Measurements from ENCODE around the gene LRRC8B. TPM values are rescaled to one million over a fixed set of nuclear protein-coding genes. Genes with fewer than 3 reads are reported as not detected.

The LRRC8B gene
- total RNA-seq, 1 experiment from 2014 or later = 42.9 TPM

DNA sequence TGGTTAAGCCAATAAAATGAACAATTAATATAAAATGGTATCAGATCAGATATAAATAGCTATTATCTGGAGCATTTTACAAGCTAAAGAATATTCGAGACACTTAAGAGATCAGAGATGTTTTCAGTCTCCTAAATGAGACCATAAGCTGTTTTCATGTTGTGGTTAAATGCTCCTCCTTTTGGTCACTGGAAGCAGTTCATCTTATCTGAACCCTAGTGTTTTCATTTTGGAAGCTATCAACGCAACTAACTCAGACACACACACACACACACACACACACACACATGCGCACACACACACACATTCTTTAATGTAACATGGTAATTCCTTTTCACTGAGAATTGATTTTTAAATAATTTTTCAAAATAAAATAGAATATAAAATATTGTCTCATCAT is 98.3 kb downstream of the LRRC8B start:
- intact Hi-C loops (cut with micrococcal nuclease; ENCODE audit: unreplicated experiment) = no loop called here
- Mint-ChIP-seq H3K27ac (ENCODE audit: unreplicated experiment) (no peak overlapping the region), H3K9me3 (ENCODE audit: low read depth, unreplicated experiment) (no peaks in the 10 kb centered on the region), H3K4me3 (ENCODE audit: low read depth, unreplicated experiment) (no peak overlapping the region), H3K36me3 (ENCODE audit: insufficient read depth, unreplicated experiment) (no peaks in the 10 kb centered on the region), H3K27me3 (ENCODE audit: unreplicated experiment) (no peaks in the 10 kb centered on the region), H3K4me1 (ENCODE audit: low read depth, unreplicated experiment) (no peaks in the 10 kb centered on the region)
- CTCF ChIA-PET = no interaction called here
- TF ChIP-seq, protein P1, sequence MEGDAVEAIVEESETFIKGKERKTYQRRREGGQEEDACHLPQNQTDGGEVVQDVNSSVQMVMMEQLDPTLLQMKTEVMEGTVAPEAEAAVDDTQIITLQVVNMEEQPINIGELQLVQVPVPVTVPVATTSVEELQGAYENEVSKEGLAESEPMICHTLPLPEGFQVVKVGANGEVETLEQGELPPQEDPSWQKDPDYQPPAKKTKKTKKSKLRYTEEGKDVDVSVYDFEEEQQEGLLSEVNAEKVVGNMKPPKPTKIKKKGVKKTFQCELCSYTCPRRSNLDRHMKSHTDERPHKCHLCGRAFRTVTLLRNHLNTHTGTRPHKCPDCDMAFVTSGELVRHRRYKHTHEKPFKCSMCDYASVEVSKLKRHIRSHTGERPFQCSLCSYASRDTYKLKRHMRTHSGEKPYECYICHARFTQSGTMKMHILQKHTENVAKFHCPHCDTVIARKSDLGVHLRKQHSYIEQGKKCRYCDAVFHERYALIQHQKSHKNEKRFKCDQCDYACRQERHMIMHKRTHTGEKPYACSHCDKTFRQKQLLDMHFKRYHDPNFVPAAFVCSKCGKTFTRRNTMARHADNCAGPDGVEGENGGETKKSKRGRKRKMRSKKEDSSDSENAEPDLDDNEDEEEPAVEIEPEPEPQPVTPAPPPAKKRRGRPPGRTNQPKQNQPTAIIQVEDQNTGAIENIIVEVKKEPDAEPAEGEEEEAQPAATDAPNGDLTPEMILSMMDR (IDR thresholded peaks at IDR 0.05; ENCODE audit: unreplicated experiment) = no peak
- DNase-seq = no peak
- BruUV-seq (replicated peaks) = no TSS peak

DNA sequence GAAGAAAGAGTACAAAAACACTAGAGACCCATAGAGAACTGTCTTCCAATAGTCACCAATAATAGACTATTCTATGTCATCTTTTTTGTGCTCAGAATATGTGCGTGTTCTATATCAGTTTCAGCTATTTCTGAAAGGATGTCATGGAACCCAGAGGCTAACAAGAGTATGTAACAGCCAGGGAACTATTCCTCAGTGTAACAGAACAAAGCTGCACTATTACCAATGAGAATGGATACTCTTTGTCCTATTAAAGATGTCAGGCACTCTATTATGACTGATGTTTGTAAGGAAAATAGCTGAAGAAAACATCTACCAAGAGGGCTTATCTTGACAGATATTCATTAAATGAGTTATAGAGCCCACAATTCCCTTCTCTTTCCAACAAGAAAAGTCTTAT is 99.7 kb downstream of the LRRC8B start:
- Mint-ChIP-seq H3K27me3 (ENCODE audit: unreplicated experiment) (no peaks in the 10 kb centered on the region), H3K4me3 (ENCODE audit: low read depth, unreplicated experiment) (no peak overlapping the region), H3K27ac (ENCODE audit: unreplicated experiment) (no peak overlapping the region), H3K36me3 (ENCODE audit: insufficient read depth, unreplicated experiment) (no peaks in the 10 kb centered on the region), H3K9me3 (ENCODE audit: low read depth, unreplicated experiment) (no peaks in the 10 kb centered on the region), H3K4me1 (ENCODE audit: low read depth, unreplicated experiment) (no peaks in the 10 kb centered on the region)
- no TSS peak for BruUV-seq (replicated peaks)
- intact Hi-C loops (cut with micrococcal nuclease; ENCODE audit: unreplicated experiment) = no loop called here
- no peak for DNase-seq
- CTCF ChIA-PET = no interaction called here
- TF ChIP-seq, protein P1 (IDR thresholded peaks at IDR 0.05; ENCODE audit: unreplicated experiment) = no peak

DNA sequence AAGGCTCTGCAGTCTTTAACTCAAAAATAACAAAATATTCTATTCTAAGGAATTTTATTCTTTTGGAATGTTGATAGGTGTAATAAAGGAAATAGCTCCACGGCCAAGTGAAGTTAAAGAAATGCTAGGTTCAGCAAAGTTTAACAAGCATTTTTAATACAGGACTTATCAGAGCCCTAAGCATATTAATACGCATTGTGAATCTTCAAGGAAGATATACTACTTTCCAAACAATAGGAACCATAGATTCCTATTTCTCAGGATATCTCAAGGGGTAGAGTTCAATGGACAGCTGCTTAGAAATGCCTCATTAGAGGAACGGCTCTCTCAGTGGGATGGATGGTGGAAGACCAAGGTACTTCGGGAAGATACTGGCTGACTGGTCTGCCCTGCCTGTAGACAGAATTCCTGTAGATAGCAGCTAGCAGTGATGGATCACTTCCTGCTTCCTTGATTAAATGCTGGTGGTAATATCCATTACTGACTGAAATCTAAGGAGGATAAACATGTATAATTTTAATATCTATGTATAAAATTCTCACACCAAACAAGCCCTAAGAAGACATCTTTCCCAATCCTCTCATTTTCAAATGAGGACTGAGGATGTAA is 100.2 kb downstream of the LRRC8B start:
- H3K27ac Mint-ChIP-seq (ENCODE audit: unreplicated experiment) = no peak overlapping the region
- BruUV-seq (replicated peaks) = no TSS peak
- no peaks in the 10 kb centered on the region for H3K27me3 Mint-ChIP-seq (ENCODE audit: unreplicated experiment)
- no peaks in the 10 kb centered on the region for H3K9me3 Mint-ChIP-seq (ENCODE audit: low read depth, unreplicated experiment)
- DNase-seq = no peak
- no peaks in the 10 kb centered on the region for H3K4me1 Mint-ChIP-seq (ENCODE audit: low read depth, unreplicated experiment)
- no peak overlapping the region for H3K4me3 Mint-ChIP-seq (ENCODE audit: low read depth, unreplicated experiment)
- intact Hi-C loops (cut with micrococcal nuclease; ENCODE audit: unreplicated experiment) = no loop called here
- no peaks in the 10 kb centered on the region for H3K36me3 Mint-ChIP-seq (ENCODE audit: insufficient read depth, unreplicated experiment)
- TF ChIP-seq, protein P1 (IDR thresholded peaks at IDR 0.05; ENCODE audit: unreplicated experiment) = no peak
- CTCF ChIA-PET = no interaction called here

DNA sequence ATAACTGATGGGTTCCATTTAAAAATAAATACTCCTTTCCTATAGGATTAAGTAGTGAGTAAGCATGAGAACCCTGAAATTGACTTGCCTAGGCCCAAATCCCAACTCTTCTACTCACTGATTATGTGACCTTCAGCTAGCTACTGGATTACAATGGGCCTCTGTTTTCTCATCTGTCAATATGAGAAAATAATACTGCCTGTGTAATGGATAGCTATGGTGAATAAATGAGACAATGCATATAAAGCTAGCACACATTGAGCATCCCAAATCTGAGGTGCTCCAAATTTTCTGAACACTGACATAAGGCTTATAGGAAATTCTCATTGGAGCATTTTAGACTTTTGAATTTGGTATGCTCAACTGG is 103.0 kb downstream of the LRRC8B start:
- intact Hi-C loops (cut with micrococcal nuclease; ENCODE audit: unreplicated experiment) = no loop called here
- H3K27ac Mint-ChIP-seq (ENCODE audit: unreplicated experiment) = no peak overlapping the region
- DNase-seq = no peak
- CTCF ChIA-PET = no interaction called here
- no peaks in the 10 kb centered on the region for H3K9me3 Mint-ChIP-seq (ENCODE audit: low read depth, unreplicated experiment)
- BruUV-seq (replicated peaks) = no TSS peak
- H3K27me3 Mint-ChIP-seq (ENCODE audit: unreplicated experiment) = no peaks in the 10 kb centered on the region
- no peak overlapping the region for H3K4me3 Mint-ChIP-seq (ENCODE audit: low read depth, unreplicated experiment)
- TF ChIP-seq, protein P1 (IDR thresholded peaks at IDR 0.05; ENCODE audit: unreplicated experiment) = no peak
- H3K36me3 Mint-ChIP-seq (ENCODE audit: insufficient read depth, unreplicated experiment) = peaks cover 4% of the 10 kb centered on the region
- H3K4me1 Mint-ChIP-seq (ENCODE audit: low read depth, unreplicated experiment) = no peaks in the 10 kb centered on the region
